HG03439 (cell line): Measurements from ENCODE around the gene P2RX1.

Source experiments
- ATAC-seq: cut with Tn5 transposase; IDR thresholded peaks from one replicate; pipeline ENCODE4 v1.9.1; 2021; ENCODE audit warnings: mild to moderate bottlenecking, moderate library complexity; ENCODE audit not compliant: unreplicated experiment

The P2RX1 gene

GRCh38 chr17:3889325-3890012, 26.8 kb downstream of the P2RX1 start:
- no peak for ATAC-seq

- no peak for ATAC-seq
Observed at GRCh38 chr17:3888343-3889171, 27.7 kb downstream of the P2RX1 start.

- no peak for ATAC-seq
Observed at GRCh38 chr17:3887804-3888203, 28.5 kb downstream of the P2RX1 start.

- ATAC-seq: no peak
Observed at GRCh38 chr17:3887394-3887793, 28.9 kb downstream of the P2RX1 start.

- ATAC-seq: no peak
Observed at GRCh38 chr17:3886776-3887175, 29.5 kb downstream of the P2RX1 start.

- no peak for ATAC-seq
Observed at GRCh38 chr17:3885970-3886369, 30.3 kb downstream of the P2RX1 start.

GRCh38 chr17:3885271-3885670, 31.0 kb downstream of the P2RX1 start:
- ATAC-seq: no peak

- no peak for ATAC-seq
Observed at GRCh38 chr17:3884188-3884587, 32.1 kb downstream of the P2RX1 start.

- no peak for ATAC-seq
Observed at GRCh38 chr17:3882276-3882675, 34.0 kb downstream of the P2RX1 start.

GRCh38 chr17:3880983-3881382, 35.3 kb downstream of the P2RX1 start:
- ATAC-seq: no peak

GRCh38 chr17:3879591-3880417, 36.5 kb downstream of the P2RX1 start:
- ATAC-seq: no peak

GRCh38 chr17:3879186-3879585, 37.1 kb downstream of the P2RX1 start:
- no peak for ATAC-seq

- no peak for ATAC-seq
Observed at GRCh38 chr17:3877220-3877619, 39.0 kb downstream of the P2RX1 start.

GRCh38 chr17:3875317-3875716, 40.9 kb downstream of the P2RX1 start:
- no peak for ATAC-seq

GRCh38 chr17:3873862-3874261, 42.4 kb downstream of the P2RX1 start:
- ATAC-seq: no peak

- ATAC-seq: no peak
Observed at GRCh38 chr17:3870871-3871306, 45.4 kb downstream of the P2RX1 start.

GRCh38 chr17:3867606-3868005, 48.7 kb downstream of the P2RX1 start:
- no peak for ATAC-seq

- no peak for ATAC-seq
Observed at GRCh38 chr17:3867106-3867505, 49.2 kb downstream of the P2RX1 start.

GRCh38 chr17:3866276-3866675, 50.0 kb downstream of the P2RX1 start:
- ATAC-seq: no peak

- no peak for ATAC-seq
Observed at GRCh38 chr17:3865176-3865575, 51.1 kb downstream of the P2RX1 start.

GRCh38 chr17:3864534-3864933, 51.7 kb downstream of the P2RX1 start:
- ATAC-seq: no peak
